Right lobe of liver (tissue), 4 donors: ENCODE measurements around the gene COL23A1.

Source experiments
- POLR2A ChIP-seq: fragments of 450-650 bp; IDR thresholded peaks from one replicate; pipeline ENCODE4 v1.6.1; 2017; ENCODE audit warnings: antibody characterized with exemption, mild to moderate bottlenecking
- TF ChIP-seq, protein P1 (sequence below), 4 donors: fragments of 200-600 bp in 3 of 4; fragments of 450-650 bp in 1 of 4; IDR thresholded peaks; one replicate each; pipeline versions ENCODE4 v1.5.1 to v1.8.0; 2016 to 2022; ENCODE audit warnings: antibody characterized with exemption in 4 of 4, mild to moderate bottlenecking in 2 of 4
- donor health status: DM: no; HTN: no; CAD: no.
- donor health status: DM: no; HTN: no; CAD: no.
- donor health status: DM: no; HTN: yes; CAD: no.

- TF ChIP-seq, protein P1, sequence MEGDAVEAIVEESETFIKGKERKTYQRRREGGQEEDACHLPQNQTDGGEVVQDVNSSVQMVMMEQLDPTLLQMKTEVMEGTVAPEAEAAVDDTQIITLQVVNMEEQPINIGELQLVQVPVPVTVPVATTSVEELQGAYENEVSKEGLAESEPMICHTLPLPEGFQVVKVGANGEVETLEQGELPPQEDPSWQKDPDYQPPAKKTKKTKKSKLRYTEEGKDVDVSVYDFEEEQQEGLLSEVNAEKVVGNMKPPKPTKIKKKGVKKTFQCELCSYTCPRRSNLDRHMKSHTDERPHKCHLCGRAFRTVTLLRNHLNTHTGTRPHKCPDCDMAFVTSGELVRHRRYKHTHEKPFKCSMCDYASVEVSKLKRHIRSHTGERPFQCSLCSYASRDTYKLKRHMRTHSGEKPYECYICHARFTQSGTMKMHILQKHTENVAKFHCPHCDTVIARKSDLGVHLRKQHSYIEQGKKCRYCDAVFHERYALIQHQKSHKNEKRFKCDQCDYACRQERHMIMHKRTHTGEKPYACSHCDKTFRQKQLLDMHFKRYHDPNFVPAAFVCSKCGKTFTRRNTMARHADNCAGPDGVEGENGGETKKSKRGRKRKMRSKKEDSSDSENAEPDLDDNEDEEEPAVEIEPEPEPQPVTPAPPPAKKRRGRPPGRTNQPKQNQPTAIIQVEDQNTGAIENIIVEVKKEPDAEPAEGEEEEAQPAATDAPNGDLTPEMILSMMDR (IDR thresholded peaks at IDR 0.05) = no peak
- TF ChIP-seq POLR2A = no peak
Measured at GRCh38 chr5:178396796-178397720, 193.1 kb downstream of the COL23A1 start.
